A549 (cell line): ENCODE data around the gene FXR1. TPM values are rescaled to one million over a fixed set of nuclear protein-coding genes. Genes with fewer than 3 reads are reported as not detected.
"Not testable (repeated sequence)": the region's sequence is repeated elsewhere in the genome, so short reads cannot be mapped to it uniquely, and the experiment has no call there.

ENCODE experiments used
- ATAC-seq, 2 experiments: fragments of 200-7000 bp in 1 of 2; fragments of >200 bp in 1 of 2; cut with Nextera tagmentation in 1 of 2; cut with Tn5 transposase in 1 of 2; 3 replicates each; pipeline versions ENCODE4 v1.8.0 to v1.9.1; 2018 to 2020; ENCODE audit warnings: mild to moderate bottlenecking in 1 of 2, moderate library complexity in 1 of 2
- CTCF ChIA-PET: fragments of 300-600 bp; sonication (Branson Sonifier 250); formaldehyde crosslinking; extraction: SDS; loops from one replicate; lab custom pipeline; 2021; ENCODE audit warnings: antibody characterized with exemption, inconsistent platforms; lab: Yijun Ruan, JAX
- POLR2A ChIA-PET: fragments of 350-600 bp; formaldehyde crosslinking; extraction: SDS; loops from one replicate; lab custom pipeline; 2021; ENCODE audit warnings: antibody characterized with exemption, inconsistent platforms; lab: Yijun Ruan, JAX
- DNase-seq, 2 experiments: peaks; one replicate each; pipeline versions ENCODE4 v3.0.0 to v3.0.0-alpha.2; 2011 to 2016; ENCODE audit warnings: low read depth in 1 of 2, low spot score in 1 of 2
- FAIRE-seq: peaks from 2 replicates; lab custom pipeline; 2011; peaks lifted over from hg19 to GRCh38; lab: Jason Lieb, UNC
- H3K27ac ChIP-seq, 2 experiments: fragments of >200 bp; sonication (Bioruptor Twin); formaldehyde crosslinking; 3 replicates each; pipeline ENCODE4 v1.5.1; 2016 to 2017
- H3K4me1 ChIP-seq: fragments of >200 bp; sonication (Bioruptor Twin); formaldehyde crosslinking; 3 replicates; pipeline ENCODE4 v1.6.1; 2016
- H3K4me2 ChIP-seq: fragments of >200 bp; sonication (Bioruptor Twin); formaldehyde crosslinking; 3 replicates; pipeline ENCODE4 v1.6.1; 2016
- H3K4me3 ChIP-seq: fragments of >200 bp; sonication (Bioruptor Twin); formaldehyde crosslinking; 3 replicates; pipeline ENCODE4 v1.5.1; 2016
- H3K9me3 ChIP-seq: fragments of >200 bp; sonication (Bioruptor Twin); formaldehyde crosslinking; 3 replicates; pipeline ENCODE4 v1.6.1; 2016
- BCL3 ChIP-seq: fragments of >200 bp; sonication (Bioruptor Twin); formaldehyde crosslinking; IDR thresholded peaks from 3 replicates; pipeline ENCODE4 v1.6.1; 2016
- CHD4 ChIP-seq: fragments of 200-600 bp; sonication (generic); IDR thresholded peaks from 2 replicates; pipeline ENCODE4 v1.6.1; 2016; ENCODE audit warnings: antibody characterized with exemption, mild to moderate bottlenecking, borderline replicate concordance
- E2F6 ChIP-seq: IDR thresholded peaks from 2 replicates; pipeline ENCODE4 v1.6.1; 2012; ENCODE audit warnings: low read depth, borderline replicate concordance
- GATA3 ChIP-seq: IDR thresholded peaks from 2 replicates; pipeline ENCODE4 v1.6.1; 2012; ENCODE audit warnings: borderline replicate concordance
- HOXB13 ChIP-seq: fragments of 250-450 bp; sonication (Bioruptor Pico); IDR thresholded peaks from 2 replicates; pipeline ENCODE4 v1.5.0; 2020; ENCODE audit warnings: low read depth, mild to moderate bottlenecking, moderate library complexity
- HOXB5 ChIP-seq: fragments of 250-450 bp; sonication (Bioruptor Pico); IDR thresholded peaks from 2 replicates; pipeline ENCODE4 v1.5.0; 2020; ENCODE audit warnings: mild to moderate bottlenecking, moderate library complexity
- MAFK ChIP-seq: fragments of 450-650 bp; IDR thresholded peaks from 2 replicates; pipeline ENCODE4 v1.6.1; 2014; ENCODE audit not compliant: partially characterized antibody
- MAX ChIP-seq: IDR thresholded peaks from 2 replicates; pipeline ENCODE4 v1.6.1; 2012
- NFE2L2 ChIP-seq: fragments of 150-350 bp; conservative IDR thresholded peaks from 2 replicates; pipeline ENCODE4 v1.6.1; 2014; ENCODE audit warnings: low read length
- NPAS2 ChIP-seq: fragments of 250-450 bp; sonication (Bioruptor Pico); IDR thresholded peaks from 2 replicates; pipeline ENCODE4 v1.8.0; 2022; ENCODE audit warnings: mild to moderate bottlenecking, moderate library complexity, borderline replicate concordance
- PHF8 ChIP-seq: fragments of 200-600 bp; sonication (generic); IDR thresholded peaks from 2 replicates; pipeline ENCODE4 v1.6.1; 2016; ENCODE audit warnings: low read depth, mild to moderate bottlenecking, antibody characterized with exemption, moderate library complexity, borderline replicate concordance
- RARB ChIP-seq: fragments of 250-450 bp; sonication (Bioruptor Pico); IDR thresholded peaks from 2 replicates; pipeline ENCODE4 v1.8.0; 2021; ENCODE audit warnings: mild to moderate bottlenecking, moderate library complexity
- RFX5 ChIP-seq: fragments of 450-650 bp; IDR thresholded peaks from 2 replicates; pipeline ENCODE4 v1.7.1; 2014; ENCODE audit warnings: antibody characterized with exemption, mild to moderate bottlenecking, moderate library complexity
- RNF2 ChIP-seq: fragments of 200-600 bp; sonication (generic); IDR thresholded peaks from 2 replicates; pipeline ENCODE4 v1.6.1; 2016; ENCODE audit warnings: low read depth, mild to moderate bottlenecking, antibody characterized with exemption, moderate library complexity, borderline replicate concordance
- SMC3 ChIP-seq: fragments of >200 bp; sonication (Bioruptor Twin); formaldehyde crosslinking; IDR thresholded peaks from 3 replicates; pipeline ENCODE4 v1.6.1; 2018; ENCODE audit warnings: inconsistent platforms
- TFCP2L1 ChIP-seq: fragments of 250-450 bp; sonication (Bioruptor Pico); IDR thresholded peaks from 2 replicates; pipeline ENCODE4 v1.5.0; 2021; ENCODE audit warnings: mild to moderate bottlenecking
- WGBS: methylation state at CpG from one replicate; pipeline ENCODE4 v1.1.6; 2017; ENCODE audit errors: missing lambda C conversion rate; 5-methylcytosine and 5-hydroxymethylcytosine counted together
- polyA plus RNA-seq, 4 experiments: library from polyadenylated mRNA; depleted of rRNA in 3 of 4; stranded (reverse); fragments of >200 nt; fragmentation: RNase III in 1 of 4; extraction: RNeasy Plus Mini Kit Qiagen cat#74134 plus additional on column Dnase treatment in 1 of 4; gene quantifications; 2 replicates in 3 of 4; 3 replicates in 1 of 4; pipeline ENCODE4 v1.2.3, GENCODE V29; 2011 to 2017
- TF ChIP-seq, protein P1 (sequence below): fragments of 200-600 bp; sonication (generic); IDR thresholded peaks from 2 replicates; pipeline ENCODE4 v1.6.1; 2016; ENCODE audit warnings: antibody characterized with exemption, mild to moderate bottlenecking, moderate library complexity

Gene FXR1
- polyA plus RNA-seq, 2 of the 4 experiments (the other 2 are of a cell fraction): 98.3 to 132 TPM

DNA sequence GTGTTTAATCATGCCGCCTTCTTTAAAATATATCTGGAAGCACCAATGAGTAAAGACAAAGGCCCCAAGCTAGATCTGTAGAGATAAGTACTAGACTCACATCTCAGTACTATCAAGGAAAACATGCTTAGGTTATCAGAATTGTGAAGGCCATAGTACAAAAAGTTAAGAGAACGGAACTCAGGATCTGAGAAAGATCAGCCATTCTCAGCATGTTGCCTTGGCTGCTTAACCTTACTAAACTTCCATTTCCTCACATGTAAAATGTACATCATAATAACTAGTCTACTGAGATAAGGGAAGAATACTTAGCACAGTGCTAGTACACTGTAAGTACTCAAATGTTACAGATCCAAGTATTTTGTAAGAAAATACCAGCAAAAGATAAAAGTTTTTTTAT is 69.4 kb downstream of the FXR1 start:
- FAIRE-seq (no peak), ATAC-seq (no peak), DNase-seq (no peak)
- Histone ChIP-seq H3K4me2 (no peak overlapping the region), H3K4me3 (no peak overlapping the region), H3K4me1 (no peaks in the 10 kb centered on the region), H3K9me3 (no peaks in the 10 kb centered on the region), H3K27ac (no peak overlapping the region)
- TF ChIP-seq PHF8 (no peak), E2F6 (no peak), CHD4 (no peak), GATA3 (no peak), MAFK (no peak), RFX5 (no peak), NPAS2 (CRISPR knock-in tag) (no peak), HOXB13 (CRISPR knock-in tag) (no peak)
- POLR2A ChIA-PET: no interaction called here
- CTCF ChIA-PET: interaction anchor here (1.2 kb wide), 1 partner anchor 70 kb away, joined by 3 read pairs; no protein-coding TSS in a partner anchor
- WGBS: 98% methylated on average over 2 of the region's 2 CpGs

DNA sequence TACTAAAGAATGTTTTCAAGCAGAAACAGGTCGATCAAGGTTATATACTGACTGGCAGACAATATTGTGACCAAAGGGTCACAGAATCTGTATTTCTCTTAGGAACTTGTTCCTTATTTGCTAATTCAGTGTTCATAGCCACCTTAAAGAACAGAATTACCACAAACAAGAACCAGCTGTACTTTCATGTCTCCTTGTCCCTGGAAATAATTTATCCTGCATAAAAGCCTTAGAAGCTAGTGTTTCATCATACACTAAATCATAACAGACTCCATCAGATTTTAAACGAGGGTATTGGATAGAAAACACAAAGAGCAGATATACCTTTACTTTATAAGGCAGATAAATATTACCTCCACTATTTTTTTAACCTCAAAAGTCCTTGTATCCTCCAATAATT is 70.7 kb downstream of the FXR1 start:
- H3K4me1 ChIP-seq: no peaks in the 10 kb centered on the region
- no peak for ATAC-seq
- H3K4me2 ChIP-seq: no peak overlapping the region
- no peak for FAIRE-seq
- no peak overlapping the region for H3K4me3 ChIP-seq
- TF ChIP-seq RNF2: no peak
- no peak for TF ChIP-seq NFE2L2
- TF ChIP-seq RARB (CRISPR knock-in tag): no peak
- no peak for TF ChIP-seq HOXB5
- TF ChIP-seq MAX: no peak
- no peak for TF ChIP-seq BCL3
- TF ChIP-seq, protein P1, sequence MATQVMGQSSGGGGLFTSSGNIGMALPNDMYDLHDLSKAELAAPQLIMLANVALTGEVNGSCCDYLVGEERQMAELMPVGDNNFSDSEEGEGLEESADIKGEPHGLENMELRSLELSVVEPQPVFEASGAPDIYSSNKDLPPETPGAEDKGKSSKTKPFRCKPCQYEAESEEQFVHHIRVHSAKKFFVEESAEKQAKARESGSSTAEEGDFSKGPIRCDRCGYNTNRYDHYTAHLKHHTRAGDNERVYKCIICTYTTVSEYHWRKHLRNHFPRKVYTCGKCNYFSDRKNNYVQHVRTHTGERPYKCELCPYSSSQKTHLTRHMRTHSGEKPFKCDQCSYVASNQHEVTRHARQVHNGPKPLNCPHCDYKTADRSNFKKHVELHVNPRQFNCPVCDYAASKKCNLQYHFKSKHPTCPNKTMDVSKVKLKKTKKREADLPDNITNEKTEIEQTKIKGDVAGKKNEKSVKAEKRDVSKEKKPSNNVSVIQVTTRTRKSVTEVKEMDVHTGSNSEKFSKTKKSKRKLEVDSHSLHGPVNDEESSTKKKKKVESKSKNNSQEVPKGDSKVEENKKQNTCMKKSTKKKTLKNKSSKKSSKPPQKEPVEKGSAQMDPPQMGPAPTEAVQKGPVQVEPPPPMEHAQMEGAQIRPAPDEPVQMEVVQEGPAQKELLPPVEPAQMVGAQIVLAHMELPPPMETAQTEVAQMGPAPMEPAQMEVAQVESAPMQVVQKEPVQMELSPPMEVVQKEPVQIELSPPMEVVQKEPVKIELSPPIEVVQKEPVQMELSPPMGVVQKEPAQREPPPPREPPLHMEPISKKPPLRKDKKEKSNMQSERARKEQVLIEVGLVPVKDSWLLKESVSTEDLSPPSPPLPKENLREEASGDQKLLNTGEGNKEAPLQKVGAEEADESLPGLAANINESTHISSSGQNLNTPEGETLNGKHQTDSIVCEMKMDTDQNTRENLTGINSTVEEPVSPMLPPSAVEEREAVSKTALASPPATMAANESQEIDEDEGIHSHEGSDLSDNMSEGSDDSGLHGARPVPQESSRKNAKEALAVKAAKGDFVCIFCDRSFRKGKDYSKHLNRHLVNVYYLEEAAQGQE: no peak
- TF ChIP-seq SMC3: no peak
- TF ChIP-seq TFCP2L1 (CRISPR knock-in tag): no peak
- H3K9me3 ChIP-seq: no peaks in the 10 kb centered on the region
- no peak overlapping the region for H3K27ac ChIP-seq
- CTCF ChIA-PET: no interaction called here
- POLR2A ChIA-PET: no interaction called here
- 62% methylated on average over 2 of the region's 2 CpGs for WGBS
- no peak for DNase-seq

DNA sequence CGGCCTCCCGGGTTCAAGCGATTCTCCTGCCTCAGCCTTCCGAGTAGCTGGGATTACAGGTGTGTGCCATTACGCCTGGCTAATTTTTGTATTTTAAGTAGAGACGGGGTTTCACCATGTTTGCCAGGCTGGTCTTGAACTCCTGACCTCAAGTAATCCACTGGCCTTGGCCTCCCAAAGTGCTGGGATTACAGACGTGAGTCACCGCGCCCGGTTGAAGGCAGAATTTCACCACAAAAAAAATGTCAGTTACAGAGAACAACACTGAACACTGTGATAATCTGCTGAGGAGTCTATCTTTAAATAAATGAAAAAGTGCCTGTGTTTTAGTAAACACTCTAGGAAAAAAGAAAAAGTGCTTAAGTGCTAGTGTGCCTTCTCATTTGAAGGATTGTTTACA is 73.9 kb downstream of the FXR1 start:
- CTCF ChIA-PET, H3K4me1 ChIP-seq, FAIRE-seq: not testable (repeated sequence)

More for the DNA sequence above, 73.9 kb downstream of the FXR1 start:
- not testable (repeated sequence) for H3K9me3 ChIP-seq, DNase-seq, ATAC-seq, H3K27ac ChIP-seq, H3K4me3 ChIP-seq, H3K4me2 ChIP-seq
- 94% methylated on average over 10 of the region's 10 CpGs for WGBS
- POLR2A ChIA-PET: interaction anchor here (0.7 kb wide), 1 partner anchor 299 kb away, joined by 4 read pairs; no protein-coding TSS in a partner anchor
